ENCODE results near the gene ADH4.

The ADH4 gene

DNA sequence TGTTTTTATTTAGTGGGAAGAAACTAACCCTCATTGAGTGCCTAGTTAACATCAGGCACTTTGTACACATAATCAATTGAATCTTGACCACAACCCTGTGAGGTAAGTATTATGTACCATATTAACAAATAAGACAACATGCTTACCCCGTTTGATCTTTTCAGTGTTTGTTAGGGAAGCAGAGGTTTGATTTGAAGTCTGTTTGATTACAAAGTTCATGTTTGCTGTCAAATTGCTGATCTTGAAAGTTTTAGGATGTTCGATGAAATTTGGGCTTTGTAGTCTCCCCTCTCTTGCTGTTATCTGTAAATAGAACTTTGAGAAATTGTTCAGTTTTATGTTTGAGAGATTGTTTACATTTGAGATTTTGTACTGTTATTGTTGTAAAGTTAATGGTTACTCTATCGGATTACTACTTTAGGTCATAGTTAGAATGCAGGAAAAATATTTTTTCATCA lies 13.4 kb upstream of the ADH4 start:
- Histone ChIP-seq H3K4me3 (ENCODE audit: low read depth in 1 of 2, low read length in 2 of 2) (no peak overlapping the region), H3K27ac (ENCODE audit: low read depth, low read length) (no peak overlapping the region), H3K4me1 (ENCODE audit: insufficient read depth, low read length) (no peaks in the 10 kb centered on the region), H3K9me3 (ENCODE audit: low read length) (no peaks in the 10 kb centered on the region), H3K9ac (ENCODE audit: low read length) (no peak overlapping the region), H3K36me3 (ENCODE audit: insufficient read depth, low read length) (no peaks in the 10 kb centered on the region), H3K27me3 (ENCODE audit: control insufficient read depth in 1 of 2, insufficient read depth in 2 of 2, low read length in 2 of 2) (no peaks in the 10 kb centered on the region)

GRCh38 chr4:99156992-99157391 lies 12.9 kb upstream of the ADH4 start:
- Histone ChIP-seq H3K27me3 (ENCODE audit: control insufficient read depth in 1 of 2, insufficient read depth in 2 of 2, low read length in 2 of 2) (no peaks in the 10 kb centered on the region), H3K4me1 (ENCODE audit: insufficient read depth, low read length) (no peaks in the 10 kb centered on the region), H3K4me3 (ENCODE audit: low read depth in 1 of 2, low read length in 2 of 2) (no peak overlapping the region), H3K9ac (ENCODE audit: low read length) (no peak overlapping the region), H3K27ac (ENCODE audit: low read depth, low read length) (no peak overlapping the region), H3K9me3 (ENCODE audit: low read length) (no peaks in the 10 kb centered on the region), H3K36me3 (ENCODE audit: insufficient read depth, low read length) (no peaks in the 10 kb centered on the region)

DNA sequence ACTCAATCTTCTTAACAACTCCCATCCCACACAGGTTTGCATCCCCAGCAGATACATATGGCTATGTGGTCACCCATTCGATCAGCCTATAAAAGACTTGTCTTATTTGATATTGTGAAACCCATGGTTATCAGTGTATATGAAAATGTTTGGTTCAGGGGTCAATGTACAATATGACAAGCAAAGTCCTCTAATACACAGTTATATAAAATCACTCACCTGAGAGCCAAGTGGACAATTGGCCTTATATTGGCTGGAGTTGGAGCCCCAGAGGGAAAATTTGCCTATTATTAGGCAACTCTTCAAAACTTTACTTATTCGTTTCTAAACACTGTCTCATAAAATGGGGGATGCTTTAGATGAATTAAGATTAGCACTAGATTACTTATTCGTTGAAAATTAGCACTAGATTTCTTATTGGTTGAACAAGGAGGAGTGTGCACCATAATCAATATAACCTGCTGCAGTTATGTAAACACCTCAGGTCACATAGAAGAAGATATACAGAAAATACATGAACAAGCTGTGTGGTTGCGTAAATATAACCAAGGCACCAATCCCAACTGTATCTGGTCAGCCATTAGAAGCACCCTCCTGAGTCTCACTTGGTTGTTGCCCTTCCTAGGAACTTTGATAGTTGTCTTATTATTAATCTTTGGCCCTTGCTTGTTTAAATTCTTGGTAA lies 10.7 kb upstream of the ADH4 start:
- no peak overlapping the region for H3K4me3 ChIP-seq (ENCODE audit: low read depth in 1 of 2, low read length in 2 of 2)

DNA sequence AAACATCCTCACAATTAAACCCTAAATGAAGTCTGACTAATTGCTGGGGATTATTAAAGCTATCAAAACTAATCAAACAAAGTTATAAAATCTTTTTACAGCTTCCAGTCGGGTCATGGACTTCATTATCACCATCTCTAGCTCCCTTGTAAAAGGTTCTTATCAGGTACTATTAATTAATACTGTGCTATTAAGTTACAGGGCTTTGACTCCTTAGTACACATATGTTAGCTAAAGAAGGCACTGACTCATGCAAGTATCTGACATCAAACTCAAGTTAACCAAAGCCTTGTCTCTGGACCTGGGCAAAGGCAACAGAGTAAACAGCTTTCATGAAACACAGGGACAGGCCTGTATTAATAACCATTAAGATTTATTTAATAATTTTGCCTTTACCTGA lies 7.9 kb upstream of the ADH4 start:
- Histone ChIP-seq H3K9me3 (ENCODE audit: low read length) (no peaks in the 10 kb centered on the region), H3K27ac (ENCODE audit: low read depth, low read length) (no peak overlapping the region), H3K4me3 (ENCODE audit: low read depth in 1 of 2, low read length in 2 of 2) (no peak overlapping the region), H3K27me3 (ENCODE audit: control insufficient read depth in 1 of 2, insufficient read depth in 2 of 2, low read length in 2 of 2) (no peaks in the 10 kb centered on the region), H3K4me1 (ENCODE audit: insufficient read depth, low read length) (no peaks in the 10 kb centered on the region), H3K9ac (ENCODE audit: low read length) (no peak overlapping the region), H3K36me3 (ENCODE audit: insufficient read depth, low read length) (no peaks in the 10 kb centered on the region)

More for the DNA sequence above, 10.7 kb upstream of the ADH4 start:
- H3K27me3 ChIP-seq (ENCODE audit: control insufficient read depth in 1 of 2, insufficient read depth in 2 of 2, low read length in 2 of 2): no peaks in the 10 kb centered on the region
- H3K9me3 ChIP-seq (ENCODE audit: low read length): no peaks in the 10 kb centered on the region
- H3K4me1 ChIP-seq (ENCODE audit: insufficient read depth, low read length): no peaks in the 10 kb centered on the region
- H3K27ac ChIP-seq (ENCODE audit: low read depth, low read length): no peak overlapping the region
- no peaks in the 10 kb centered on the region for H3K36me3 ChIP-seq (ENCODE audit: insufficient read depth, low read length)
- no peak overlapping the region for H3K9ac ChIP-seq (ENCODE audit: low read length)

DNA sequence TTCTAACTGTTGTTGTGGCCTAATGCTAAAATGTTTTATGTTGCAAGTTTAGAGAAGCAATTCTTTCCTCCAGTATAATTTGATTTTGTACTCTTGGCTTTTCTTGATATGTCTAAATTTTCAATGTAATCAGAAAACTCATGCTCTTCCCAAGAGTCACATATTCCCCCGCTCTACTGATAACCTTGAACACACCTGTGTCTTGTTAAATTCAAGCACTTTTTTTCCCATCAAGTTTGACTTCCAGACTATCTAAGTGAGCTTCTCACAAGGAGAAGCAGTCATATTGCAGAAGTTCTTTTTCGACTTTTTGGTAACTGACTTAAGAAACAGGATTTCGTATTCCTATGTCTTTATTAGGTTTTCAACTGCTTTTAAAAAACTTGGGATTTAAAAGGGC lies 7.4 kb upstream of the ADH4 start:
- Histone ChIP-seq H3K27ac (ENCODE audit: low read depth, low read length) (no peak overlapping the region), H3K4me3 (ENCODE audit: low read depth in 1 of 2, low read length in 2 of 2) (no peak overlapping the region), H3K27me3 (ENCODE audit: control insufficient read depth in 1 of 2, insufficient read depth in 2 of 2, low read length in 2 of 2) (no peaks in the 10 kb centered on the region)

DNA sequence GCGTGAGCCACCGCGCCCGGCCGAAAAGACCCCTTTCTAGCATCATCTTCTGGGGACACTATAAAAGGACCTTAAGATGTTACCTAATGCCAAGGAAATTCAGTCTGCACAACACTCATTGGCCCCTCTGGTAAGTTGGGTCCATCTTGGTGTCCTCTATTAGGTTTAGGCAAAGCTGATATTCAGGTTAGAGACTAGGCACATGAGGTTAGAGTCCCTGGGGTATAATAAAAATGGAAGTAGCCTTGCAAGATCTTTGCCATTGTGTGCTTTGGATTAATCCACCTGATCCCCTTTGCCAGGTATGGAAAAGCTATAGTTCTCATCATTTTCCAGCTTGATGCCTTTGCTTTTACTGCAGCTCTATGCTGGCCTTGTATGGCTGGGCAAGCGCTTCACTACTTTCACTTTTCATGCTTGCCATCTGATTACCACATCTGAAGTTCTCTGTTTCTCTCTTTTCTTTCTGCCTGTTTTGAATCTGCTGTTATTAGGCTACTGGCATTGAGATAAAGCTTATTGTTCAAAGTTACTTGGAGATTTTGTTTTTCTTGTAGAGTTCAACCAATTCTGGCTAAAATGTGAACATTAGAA lies 5.4 kb upstream of the ADH4 start:
- no peak overlapping the region for H3K4me3 ChIP-seq (ENCODE audit: low read depth in 1 of 2, low read length in 2 of 2)
- H3K4me1 ChIP-seq (ENCODE audit: insufficient read depth, low read length): no peaks in the 10 kb centered on the region
- no peaks in the 10 kb centered on the region for H3K36me3 ChIP-seq (ENCODE audit: insufficient read depth, low read length)
- no peak overlapping the region for H3K9ac ChIP-seq (ENCODE audit: low read length)
- H3K27ac ChIP-seq (ENCODE audit: low read depth, low read length): no peak overlapping the region
- H3K27me3 ChIP-seq (ENCODE audit: control insufficient read depth in 1 of 2, insufficient read depth in 2 of 2, low read length in 2 of 2): no peaks in the 10 kb centered on the region
- no peaks in the 10 kb centered on the region for H3K9me3 ChIP-seq (ENCODE audit: low read length)

More for the DNA sequence above, 7.4 kb upstream of the ADH4 start:
- Histone ChIP-seq H3K36me3 (ENCODE audit: insufficient read depth, low read length) (no peaks in the 10 kb centered on the region), H3K9ac (ENCODE audit: low read length) (no peak overlapping the region), H3K4me1 (ENCODE audit: insufficient read depth, low read length) (no peaks in the 10 kb centered on the region), H3K9me3 (ENCODE audit: low read length) (no peaks in the 10 kb centered on the region)

GRCh38 chr4:99148550-99148949 lies 4.5 kb upstream of the ADH4 start:
- no peak overlapping the region for H3K4me3 ChIP-seq (ENCODE audit: low read depth in 1 of 2, low read length in 2 of 2)
- H3K9me3 ChIP-seq (ENCODE audit: low read length): no peaks in the 10 kb centered on the region
- H3K27me3 ChIP-seq (ENCODE audit: control insufficient read depth in 1 of 2, insufficient read depth in 2 of 2, low read length in 2 of 2): no peaks in the 10 kb centered on the region
- no peak overlapping the region for H3K9ac ChIP-seq (ENCODE audit: low read length)
- no peaks in the 10 kb centered on the region for H3K36me3 ChIP-seq (ENCODE audit: insufficient read depth, low read length)
- H3K4me1 ChIP-seq (ENCODE audit: insufficient read depth, low read length): no peaks in the 10 kb centered on the region
- no peak overlapping the region for H3K27ac ChIP-seq (ENCODE audit: low read depth, low read length)

DNA sequence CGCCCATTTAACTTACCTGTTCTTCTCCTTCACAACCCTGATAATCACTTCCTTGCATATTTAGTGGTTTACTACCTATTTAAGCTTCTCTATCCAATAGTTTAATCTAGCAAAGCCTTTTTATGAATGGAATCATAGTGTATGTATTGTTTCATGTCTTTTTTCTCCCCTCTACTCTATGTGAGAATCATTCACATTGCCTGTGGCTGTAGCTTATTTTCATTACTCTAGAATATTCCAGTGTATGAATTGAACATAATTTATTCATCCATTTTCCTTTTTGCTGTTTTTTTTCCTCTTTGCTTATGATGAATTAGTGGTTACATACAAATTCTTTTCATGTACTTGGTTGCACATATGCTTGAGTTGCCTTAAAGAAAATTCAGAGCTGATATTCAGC lies 490 bp upstream of the ADH4 start:
- H3K4me3 ChIP-seq (ENCODE audit: low read depth in 1 of 2, low read length in 2 of 2): no peak overlapping the region
- H3K9ac ChIP-seq (ENCODE audit: low read length): no peak overlapping the region

GRCh38 chr4:99136329-99136728 lies 7.8 kb downstream of the ADH4 start:
- no peaks in the 10 kb centered on the region for H3K27me3 ChIP-seq (ENCODE audit: control insufficient read depth in 1 of 2, insufficient read depth in 2 of 2, low read length in 2 of 2)
- no peaks in the 10 kb centered on the region for H3K4me1 ChIP-seq (ENCODE audit: insufficient read depth, low read length)
- no peak overlapping the region for H3K27ac ChIP-seq (ENCODE audit: low read depth, low read length)
- no peaks in the 10 kb centered on the region for H3K36me3 ChIP-seq (ENCODE audit: insufficient read depth, low read length)
- no peaks in the 10 kb centered on the region for H3K9me3 ChIP-seq (ENCODE audit: low read length)
- H3K4me3 ChIP-seq (ENCODE audit: low read depth in 1 of 2, low read length in 2 of 2): no peak overlapping the region
- H3K9ac ChIP-seq (ENCODE audit: low read length): no peak overlapping the region

More for the DNA sequence above, 490 bp upstream of the ADH4 start:
- no peaks in the 10 kb centered on the region for H3K27me3 ChIP-seq (ENCODE audit: control insufficient read depth in 1 of 2, insufficient read depth in 2 of 2, low read length in 2 of 2)
- no peaks in the 10 kb centered on the region for H3K4me1 ChIP-seq (ENCODE audit: insufficient read depth, low read length)
- H3K36me3 ChIP-seq (ENCODE audit: insufficient read depth, low read length): no peaks in the 10 kb centered on the region
- no peak overlapping the region for H3K27ac ChIP-seq (ENCODE audit: low read depth, low read length)
- no peaks in the 10 kb centered on the region for H3K9me3 ChIP-seq (ENCODE audit: low read length)

- no peak overlapping the region for H3K4me3 ChIP-seq (ENCODE audit: low read depth in 1 of 2, low read length in 2 of 2)
- H3K9me3 ChIP-seq (ENCODE audit: low read length): no peaks in the 10 kb centered on the region
- no peaks in the 10 kb centered on the region for H3K4me1 ChIP-seq (ENCODE audit: insufficient read depth, low read length)
These were observed 8.4 kb downstream of the ADH4 start for GRCh38 chr4:99135541-99136162.

GRCh38 chr4:99134586-99134985 lies 9.5 kb downstream of the ADH4 start:
- no peaks in the 10 kb centered on the region for H3K4me1 ChIP-seq (ENCODE audit: insufficient read depth, low read length)
- H3K36me3 ChIP-seq (ENCODE audit: insufficient read depth, low read length): no peaks in the 10 kb centered on the region

More at GRCh38 chr4:99135541-99136162, 8.4 kb downstream of the ADH4 start:
- no peaks in the 10 kb centered on the region for H3K27me3 ChIP-seq (ENCODE audit: control insufficient read depth in 1 of 2, insufficient read depth in 2 of 2, low read length in 2 of 2)
- no peaks in the 10 kb centered on the region for H3K36me3 ChIP-seq (ENCODE audit: insufficient read depth, low read length)
- no peak overlapping the region for H3K9ac ChIP-seq (ENCODE audit: low read length)
- H3K27ac ChIP-seq (ENCODE audit: low read depth, low read length): no peak overlapping the region

More at GRCh38 chr4:99134586-99134985, 9.5 kb downstream of the ADH4 start:
- H3K4me3 ChIP-seq (ENCODE audit: low read depth in 1 of 2, low read length in 2 of 2): no peak overlapping the region
- no peak overlapping the region for H3K9ac ChIP-seq (ENCODE audit: low read length)
- no peak overlapping the region for H3K27ac ChIP-seq (ENCODE audit: low read depth, low read length)
- no peaks in the 10 kb centered on the region for H3K9me3 ChIP-seq (ENCODE audit: low read length)
- no peaks in the 10 kb centered on the region for H3K27me3 ChIP-seq (ENCODE audit: control insufficient read depth in 1 of 2, insufficient read depth in 2 of 2, low read length in 2 of 2)

Measured in muscle layer of colon (tissue), 2 donors.